ENCODE data around the gene OR5AR1. TPM values are rescaled to one million over a fixed set of nuclear protein-coding genes. Genes with fewer than 3 reads are reported as not detected.

Gene OR5AR1
- total RNA-seq (ENCODE audit: low replicate concordance) = not detected in 2 replicates

DNA sequence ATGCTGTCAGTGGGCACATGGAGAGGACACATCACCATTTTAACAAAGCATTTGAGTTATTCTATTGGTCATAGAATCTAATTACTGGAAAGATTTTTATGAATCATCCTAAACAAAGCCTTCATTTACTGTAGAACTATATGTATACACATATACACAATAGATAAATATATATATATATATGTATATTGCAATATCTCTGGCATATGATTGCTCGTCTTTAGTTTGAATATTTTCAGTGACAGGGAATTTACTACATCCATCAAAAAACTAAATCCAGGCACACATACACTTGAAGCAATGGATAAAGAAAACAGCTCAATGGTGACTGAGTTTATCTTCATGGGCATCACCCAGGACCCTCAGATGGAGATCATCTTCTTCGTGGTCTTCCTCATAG lies at the start of gene OR5AR1:
TSS of gene OR5AR1 (plus strand) at position 301 of the 400 bp plus-strand sequence. CDS start at position 301, 0 bp downstream.
- no peaks in the 10 kb centered on the region for H3K9me3 Mint-ChIP-seq
- DNase-seq (ENCODE audit: low spot score) = no peak
- H3K27me3 Mint-ChIP-seq (ENCODE audit: insufficient read depth, low read depth) = peaks cover 2% of the 10 kb centered on the region
- Histone ChIP-seq H3K79me2 (ENCODE audit: low read depth) (no peaks in the 10 kb centered on the region), H3K9me3 (ENCODE audit: low read depth) (peaks cover 5% of the 10 kb centered on the region), H3K9ac (no peak within 1 kb of the TSS), H3F3A (ENCODE audit: low read depth) (peaks cover 17% of the 10 kb centered on the region), H3K36me3 (no peaks in the 10 kb centered on the region), H2AFZ (replicated peaks) (no peak within 1 kb of the TSS), H3K4me3 (no peak within 1 kb of the TSS), H3K4me1 (peaks cover 28% of the 10 kb centered on the region), H3K27ac (no peak within 1 kb of the TSS), H3K4me2 (no peak within 1 kb of the TSS), H3K27me3 (no peaks in the 10 kb centered on the region), H4K20me1 (ENCODE audit: low read depth) (no peaks in the 10 kb centered on the region)
- H3K4me3 Mint-ChIP-seq = no peak within 1 kb of the TSS
- no peaks in the 10 kb centered on the region for H3K36me3 Mint-ChIP-seq
- peaks cover 12% of the 10 kb centered on the region for H3K4me1 Mint-ChIP-seq
- no peak within 1 kb of the TSS for H3K27ac Mint-ChIP-seq
- TF ChIP-seq EZH2 (IDR thresholded peaks at IDR 0.05) (no peak), EZH2phosphoT487 (IDR thresholded peaks at IDR 0.05) (no peak)

DNA sequence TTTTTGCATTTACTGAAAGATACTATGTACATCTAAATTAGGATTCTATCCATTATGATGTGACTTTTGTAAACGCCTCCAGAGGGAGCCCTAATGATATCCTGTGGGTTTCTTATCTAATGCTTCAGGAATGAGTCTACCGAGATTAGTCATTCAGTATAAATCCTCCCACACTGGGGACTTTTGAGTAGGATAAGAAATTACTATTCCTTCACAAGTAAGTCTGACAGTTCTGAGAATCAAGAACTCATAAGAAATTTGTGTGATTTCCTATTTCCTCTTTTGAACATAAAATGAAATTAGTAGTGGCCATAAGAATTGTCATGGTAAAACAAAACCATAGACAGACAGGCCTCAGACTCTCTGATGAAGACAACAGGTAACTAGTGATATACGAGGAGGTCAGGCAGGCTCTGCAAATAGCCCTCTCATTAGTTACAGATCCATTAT lies 38.8 kb upstream of the OR5AR1 start:
- Histone ChIP-seq H3K9me3 (ENCODE audit: low read depth) (no peaks in the 10 kb centered on the region), H3K4me1 (no peaks in the 10 kb centered on the region), H3K9ac (no peak overlapping the region), H3K79me2 (ENCODE audit: low read depth) (no peaks in the 10 kb centered on the region), H3K27me3 (no peaks in the 10 kb centered on the region), H2AFZ (replicated peaks) (peak overlapping the region; percentile 38), H3K4me3 (no peak overlapping the region), H4K20me1 (ENCODE audit: low read depth) (no peaks in the 10 kb centered on the region), H3F3A (ENCODE audit: low read depth) (no peaks in the 10 kb centered on the region), H3K4me2 (no peak overlapping the region), H3K27ac (no peak overlapping the region), H3K36me3 (no peaks in the 10 kb centered on the region)
- Mint-ChIP-seq H3K4me3 (no peak overlapping the region), H3K4me1 (no peaks in the 10 kb centered on the region), H3K36me3 (no peaks in the 10 kb centered on the region), H3K27ac (no peak overlapping the region), H3K27me3 (ENCODE audit: insufficient read depth, low read depth) (no peaks in the 10 kb centered on the region), H3K9me3 (no peaks in the 10 kb centered on the region)
- TF ChIP-seq EZH2phosphoT487 (IDR thresholded peaks at IDR 0.05) (no peak), EZH2 (IDR thresholded peaks at IDR 0.05) (no peak)
- TF ChIP-seq, protein P1, sequence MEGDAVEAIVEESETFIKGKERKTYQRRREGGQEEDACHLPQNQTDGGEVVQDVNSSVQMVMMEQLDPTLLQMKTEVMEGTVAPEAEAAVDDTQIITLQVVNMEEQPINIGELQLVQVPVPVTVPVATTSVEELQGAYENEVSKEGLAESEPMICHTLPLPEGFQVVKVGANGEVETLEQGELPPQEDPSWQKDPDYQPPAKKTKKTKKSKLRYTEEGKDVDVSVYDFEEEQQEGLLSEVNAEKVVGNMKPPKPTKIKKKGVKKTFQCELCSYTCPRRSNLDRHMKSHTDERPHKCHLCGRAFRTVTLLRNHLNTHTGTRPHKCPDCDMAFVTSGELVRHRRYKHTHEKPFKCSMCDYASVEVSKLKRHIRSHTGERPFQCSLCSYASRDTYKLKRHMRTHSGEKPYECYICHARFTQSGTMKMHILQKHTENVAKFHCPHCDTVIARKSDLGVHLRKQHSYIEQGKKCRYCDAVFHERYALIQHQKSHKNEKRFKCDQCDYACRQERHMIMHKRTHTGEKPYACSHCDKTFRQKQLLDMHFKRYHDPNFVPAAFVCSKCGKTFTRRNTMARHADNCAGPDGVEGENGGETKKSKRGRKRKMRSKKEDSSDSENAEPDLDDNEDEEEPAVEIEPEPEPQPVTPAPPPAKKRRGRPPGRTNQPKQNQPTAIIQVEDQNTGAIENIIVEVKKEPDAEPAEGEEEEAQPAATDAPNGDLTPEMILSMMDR (IDR thresholded peaks at IDR 0.05) = peak; percentile 76
- peak; percentile 68 for DNase-seq (ENCODE audit: low spot score)

DNA sequence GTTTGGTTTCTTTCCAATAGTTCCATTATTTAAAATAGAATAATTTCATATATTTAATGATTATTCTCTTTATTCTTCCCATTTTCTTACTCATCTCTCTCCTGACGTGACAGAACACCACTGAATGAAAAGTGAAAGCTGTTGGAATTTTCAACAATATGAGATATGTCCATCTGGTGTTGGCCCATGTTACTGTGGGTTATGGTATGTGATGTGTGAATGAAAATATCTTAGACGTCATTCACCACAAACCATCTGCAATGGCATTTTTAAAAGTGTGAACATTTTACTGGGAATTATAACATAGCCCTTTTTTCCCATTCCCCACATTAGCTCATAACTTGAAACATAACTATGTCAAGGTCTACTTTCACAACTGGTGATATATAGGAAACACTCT lies 37.5 kb upstream of the OR5AR1 start:
- no peak overlapping the region for H3K27ac Mint-ChIP-seq
- Histone ChIP-seq H3K27me3 (no peaks in the 10 kb centered on the region), H3K4me1 (no peaks in the 10 kb centered on the region), H2AFZ (replicated peaks) (no peak overlapping the region), H3K27ac (no peak overlapping the region), H3F3A (ENCODE audit: low read depth) (no peaks in the 10 kb centered on the region), H4K20me1 (ENCODE audit: low read depth) (no peaks in the 10 kb centered on the region), H3K36me3 (no peaks in the 10 kb centered on the region), H3K4me2 (no peak overlapping the region), H3K9me3 (ENCODE audit: low read depth) (no peaks in the 10 kb centered on the region), H3K79me2 (ENCODE audit: low read depth) (no peaks in the 10 kb centered on the region), H3K9ac (no peak overlapping the region), H3K4me3 (no peak overlapping the region)
- no peaks in the 10 kb centered on the region for H3K36me3 Mint-ChIP-seq
- H3K4me1 Mint-ChIP-seq = no peaks in the 10 kb centered on the region
- H3K4me3 Mint-ChIP-seq = no peak overlapping the region
- no peak for DNase-seq (ENCODE audit: low spot score)
- no peaks in the 10 kb centered on the region for H3K9me3 Mint-ChIP-seq
- TF ChIP-seq EZH2 (IDR thresholded peaks at IDR 0.05) = no peak
- TF ChIP-seq, protein P1 (IDR thresholded peaks at IDR 0.05) = no peak
- TF ChIP-seq EZH2phosphoT487 (IDR thresholded peaks at IDR 0.05) = no peak
- H3K27me3 Mint-ChIP-seq (ENCODE audit: insufficient read depth, low read depth) = no peaks in the 10 kb centered on the region

DNA sequence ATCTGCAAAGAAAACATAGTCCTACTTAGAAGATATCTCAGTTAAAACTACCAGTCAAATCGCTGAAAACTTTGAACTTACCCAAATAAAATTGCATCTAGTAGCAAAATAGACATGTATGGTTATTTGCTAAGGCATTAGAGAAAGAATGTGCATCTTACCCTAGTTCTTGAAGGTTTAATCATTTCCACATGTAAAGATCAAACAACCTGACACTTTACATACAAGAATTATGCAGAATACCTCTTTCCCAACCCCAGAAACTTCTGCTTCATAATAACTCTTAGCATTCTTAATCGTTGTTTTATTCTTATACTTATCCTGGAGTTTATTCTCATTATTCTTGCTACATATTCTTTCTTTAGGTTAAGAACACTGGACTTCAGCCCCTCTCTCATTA lies 31.2 kb upstream of the OR5AR1 start:
- Mint-ChIP-seq H3K9me3 (no peaks in the 10 kb centered on the region), H3K27ac (no peak overlapping the region), H3K27me3 (ENCODE audit: insufficient read depth, low read depth) (no peaks in the 10 kb centered on the region), H3K4me3 (no peak overlapping the region), H3K36me3 (no peaks in the 10 kb centered on the region), H3K4me1 (no peaks in the 10 kb centered on the region)
- Histone ChIP-seq H3K4me1 (no peaks in the 10 kb centered on the region), H4K20me1 (ENCODE audit: low read depth) (no peaks in the 10 kb centered on the region), H3K9ac (no peak overlapping the region), H3K27ac (no peak overlapping the region), H3K36me3 (no peaks in the 10 kb centered on the region), H3K4me3 (no peak overlapping the region), H3K79me2 (ENCODE audit: low read depth) (no peaks in the 10 kb centered on the region), H3F3A (ENCODE audit: low read depth) (no peaks in the 10 kb centered on the region), H3K4me2 (no peak overlapping the region), H3K9me3 (ENCODE audit: low read depth) (no peaks in the 10 kb centered on the region), H2AFZ (replicated peaks) (no peak overlapping the region), H3K27me3 (no peaks in the 10 kb centered on the region)
- DNase-seq (ENCODE audit: low spot score) = no peak
- TF ChIP-seq EZH2phosphoT487 (IDR thresholded peaks at IDR 0.05) = no peak
- TF ChIP-seq, protein P1 (IDR thresholded peaks at IDR 0.05) = no peak
- no peak for TF ChIP-seq EZH2 (IDR thresholded peaks at IDR 0.05)
